H4 (cell line): ENCODE data around the gene CDX2. TPM values are rescaled to one million over a fixed set of nuclear protein-coding genes. Genes with fewer than 3 reads are reported as not detected.

Experiments
- DNase-seq: peaks from one replicate; pipeline ENCODE4 v3.0.0-alpha.2; 2015; ENCODE audit warnings: low spot score
- total RNA-seq: library from RNA; depleted of rRNA; stranded (reverse); fragments of >200 nt; shearing (Covaris generic); gene quantifications from 2 replicates; pipeline ENCODE4 v1.2.3, GENCODE V29; 2014

The CDX2 gene
- total RNA-seq, 1 experiment from 2014 or later = not detected

DNA sequence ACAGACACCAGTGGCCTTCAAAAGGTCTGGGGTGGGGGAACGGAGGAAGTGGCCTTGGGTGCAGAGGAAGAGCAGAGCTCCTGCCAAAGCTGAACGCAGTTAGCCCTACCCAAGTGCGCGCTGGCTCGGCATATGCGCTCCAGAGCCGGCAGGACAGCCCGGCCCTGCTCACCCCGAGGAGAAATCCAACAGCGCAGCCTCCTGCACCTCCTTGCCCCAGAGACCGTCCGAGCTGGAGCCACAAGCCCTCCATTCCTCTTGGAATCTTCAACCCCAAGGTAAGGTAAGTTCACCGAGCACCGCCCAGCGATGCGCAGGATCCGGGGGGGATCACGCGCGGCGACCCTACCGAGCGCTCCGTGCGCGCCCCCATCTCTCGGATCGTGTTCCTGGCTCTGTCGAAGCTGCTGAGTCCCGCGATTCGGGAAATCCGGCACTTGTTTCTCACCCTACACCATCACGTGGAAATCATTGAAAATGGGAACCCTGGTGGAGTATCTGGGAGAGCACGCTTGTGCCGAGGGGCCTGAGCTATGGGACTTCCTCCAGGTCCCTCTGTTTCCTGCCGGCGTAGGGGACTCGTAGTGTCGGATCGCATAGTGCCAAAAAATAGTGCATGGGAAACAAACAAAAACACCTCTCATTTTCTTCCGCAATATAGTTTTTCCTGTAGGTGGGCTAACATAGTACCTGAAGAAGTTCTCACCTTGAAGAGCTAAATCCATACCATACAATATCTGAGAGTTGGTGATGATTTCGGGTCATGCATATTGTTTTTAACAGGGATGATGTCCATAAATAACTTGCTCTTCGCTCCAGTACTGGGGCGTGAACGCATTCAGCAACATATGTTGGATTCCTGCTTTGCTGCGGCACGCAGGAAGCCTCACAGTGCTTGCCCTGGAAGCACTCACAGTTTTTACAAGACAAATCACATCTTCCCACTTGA lies 40.0 kb downstream of the CDX2 start:
- no peak for DNase-seq

DNA sequence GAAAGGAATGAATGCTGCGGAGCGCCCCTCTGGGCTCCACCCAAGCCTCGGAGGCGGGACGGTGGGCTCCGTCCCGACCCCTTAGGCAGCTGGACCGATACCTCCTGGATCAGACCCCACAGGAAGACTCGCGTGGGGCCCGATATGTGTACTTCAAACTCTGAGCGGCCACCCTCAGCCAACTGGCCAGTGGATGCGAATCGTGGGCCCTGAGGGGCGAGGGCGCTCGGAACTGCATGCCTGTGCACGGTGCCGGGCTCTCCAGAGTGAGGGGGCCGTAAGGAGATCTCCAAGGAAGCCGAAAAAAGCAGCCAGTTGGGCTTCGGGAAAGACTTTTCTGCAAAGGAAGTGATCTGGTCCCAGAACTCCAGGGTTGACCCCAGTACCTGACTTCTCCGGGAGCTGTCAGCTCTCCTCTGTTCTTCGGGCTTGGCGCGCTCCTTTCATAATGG lies 40.7 kb downstream of the CDX2 start:
- no peak for DNase-seq

DNA sequence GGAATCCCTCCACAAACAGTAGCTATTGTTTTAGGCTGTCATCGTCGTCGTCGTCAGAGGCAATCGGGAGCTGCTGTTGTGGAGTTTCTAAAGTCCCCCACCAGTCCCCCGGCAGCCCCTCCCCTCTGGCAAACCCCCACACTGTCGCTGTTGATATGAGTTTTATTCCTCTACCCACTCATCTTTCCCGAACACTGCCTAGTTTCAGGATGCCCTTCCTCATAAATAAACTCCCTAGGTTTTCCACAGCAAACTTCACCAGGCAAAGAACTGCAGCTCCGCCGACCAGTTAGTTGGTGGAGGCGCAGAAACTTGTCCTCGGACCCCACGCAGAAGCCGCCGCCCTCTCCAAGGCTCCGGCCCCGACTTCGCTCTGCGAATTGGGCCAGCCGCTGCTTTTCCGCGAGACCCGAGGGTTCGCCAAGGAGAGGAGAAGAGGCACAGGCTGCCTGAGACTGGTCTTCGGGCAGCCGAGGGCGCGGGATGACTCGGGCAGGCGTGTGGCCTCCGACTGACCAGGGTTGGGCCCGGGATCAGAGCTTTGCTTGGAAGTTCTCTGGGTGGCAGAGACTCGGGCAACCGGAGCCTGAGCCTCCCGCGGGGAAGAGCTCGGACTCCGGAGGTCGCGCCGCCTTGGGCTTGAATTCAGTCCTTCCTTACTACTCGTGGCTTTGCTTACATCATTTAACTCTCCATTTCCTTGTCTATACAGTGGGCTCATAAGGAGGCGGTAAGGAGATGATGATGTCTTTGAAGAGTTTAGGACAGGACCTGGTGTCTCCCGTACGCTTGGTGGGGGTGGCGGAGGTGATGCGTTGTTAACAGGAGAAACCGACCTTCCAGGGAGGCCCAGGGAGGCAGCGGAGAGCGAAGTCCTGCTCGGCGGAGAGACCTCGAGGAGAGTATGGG lies 41.4 kb downstream of the CDX2 start:
- no peak for DNase-seq

DNA sequence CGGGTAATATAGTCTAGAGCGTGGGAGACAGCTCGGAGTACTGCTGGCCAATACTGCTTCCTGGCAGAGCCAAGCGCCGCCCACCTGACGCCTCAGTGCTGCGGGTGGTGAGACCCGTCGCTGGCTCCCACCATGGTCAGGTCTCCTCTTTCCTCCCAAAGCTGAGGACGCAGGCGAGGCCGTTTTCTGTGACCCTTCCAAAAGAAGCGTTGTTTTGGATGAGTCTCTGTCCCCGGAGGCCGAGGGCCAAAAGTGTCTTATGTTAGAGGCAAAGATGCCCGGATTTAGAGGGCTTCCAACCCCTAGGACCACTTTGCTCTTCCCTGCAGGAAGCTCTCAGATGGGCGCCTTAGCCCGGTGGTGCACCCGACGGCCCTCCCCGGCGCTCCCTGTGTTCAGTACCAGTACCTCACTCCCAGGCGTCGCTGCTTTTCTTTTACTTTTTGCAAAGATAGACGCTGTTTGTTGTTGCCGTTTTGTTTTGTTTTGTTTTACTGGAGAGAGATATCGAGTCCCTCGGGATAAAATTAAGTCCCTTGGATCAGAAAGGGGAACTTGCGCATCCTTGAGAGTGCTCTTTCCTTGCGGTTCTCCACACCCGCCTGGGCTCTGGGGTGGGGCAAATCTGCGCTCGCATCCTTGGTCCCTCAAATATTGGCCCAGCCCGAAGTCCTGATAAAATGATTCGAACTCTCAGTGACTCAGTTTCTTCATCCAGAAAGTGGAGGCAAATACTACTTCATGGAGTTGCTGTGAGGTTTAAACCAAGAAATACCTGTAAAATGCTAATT lies 42.3 kb downstream of the CDX2 start:
- no peak for DNase-seq

DNA sequence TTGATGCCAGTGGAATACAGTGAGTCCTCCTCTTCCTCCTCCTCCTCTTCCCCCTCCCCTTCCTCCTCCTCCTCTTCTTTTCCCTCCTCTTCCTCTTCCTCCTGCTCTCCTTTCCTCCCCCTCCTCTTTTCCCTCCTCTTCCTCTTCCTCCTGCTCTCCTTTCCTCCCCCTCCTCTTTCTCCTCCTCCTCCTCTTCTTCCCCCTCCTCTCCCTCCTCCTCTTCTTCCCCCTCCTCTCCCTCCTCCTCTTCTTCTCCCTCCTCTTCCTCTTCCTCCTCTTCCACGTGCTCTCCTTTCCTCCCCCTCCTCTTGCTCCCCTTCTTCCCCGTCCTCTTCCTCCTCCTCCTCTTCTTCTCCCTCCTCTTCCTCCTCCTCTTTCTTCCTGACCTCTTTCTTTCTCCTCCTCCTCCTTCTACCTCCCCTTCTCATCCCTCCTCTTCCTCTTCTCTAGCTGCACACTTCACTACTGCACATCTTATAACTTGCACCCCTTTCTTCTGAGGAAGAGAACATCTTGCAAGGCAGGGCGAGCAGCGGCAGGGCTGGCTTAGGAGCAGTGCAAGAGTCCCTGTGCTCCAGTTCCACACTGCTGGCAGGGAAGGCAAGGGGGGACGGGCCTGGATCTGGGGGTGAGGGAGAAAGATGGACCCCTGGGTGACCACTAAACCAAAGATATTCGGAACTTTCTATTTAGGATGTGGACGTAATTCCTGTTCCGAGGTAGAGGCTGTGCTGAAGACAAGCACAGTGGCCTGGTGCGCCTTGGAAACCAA lies 43.7 kb downstream of the CDX2 start:
- DNase-seq = no peak

DNA sequence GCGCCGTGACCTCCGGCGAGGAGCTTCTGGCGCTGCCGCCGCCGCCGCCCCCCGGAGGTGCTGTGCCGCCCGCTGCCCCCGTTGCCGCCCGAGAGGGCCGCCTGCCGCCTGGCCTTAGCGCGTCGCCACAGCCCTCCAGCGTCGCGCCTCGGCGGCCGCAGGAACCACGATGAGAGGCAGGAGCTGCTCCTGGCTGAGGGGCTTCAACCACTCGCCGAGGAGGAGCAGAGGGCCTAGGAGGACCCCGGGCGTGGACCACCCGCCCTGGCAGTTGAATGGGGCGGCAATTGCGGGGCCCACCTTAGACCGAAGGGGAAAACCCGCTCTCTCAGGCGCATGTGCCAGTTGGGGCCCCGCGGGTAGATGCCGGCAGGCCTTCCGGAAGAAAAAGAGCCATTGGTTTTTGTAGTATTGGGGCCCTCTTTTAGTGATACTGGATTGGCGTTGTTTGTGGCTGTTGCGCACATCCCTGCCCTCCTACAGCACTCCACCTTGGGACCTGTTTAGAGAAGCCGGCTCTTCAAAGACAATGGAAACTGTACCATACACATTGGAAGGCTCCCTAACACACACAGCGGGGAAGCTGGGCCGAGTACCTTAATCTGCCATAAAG lies 44.5 kb downstream of the CDX2 start:
- DNase-seq = no peak

DNA sequence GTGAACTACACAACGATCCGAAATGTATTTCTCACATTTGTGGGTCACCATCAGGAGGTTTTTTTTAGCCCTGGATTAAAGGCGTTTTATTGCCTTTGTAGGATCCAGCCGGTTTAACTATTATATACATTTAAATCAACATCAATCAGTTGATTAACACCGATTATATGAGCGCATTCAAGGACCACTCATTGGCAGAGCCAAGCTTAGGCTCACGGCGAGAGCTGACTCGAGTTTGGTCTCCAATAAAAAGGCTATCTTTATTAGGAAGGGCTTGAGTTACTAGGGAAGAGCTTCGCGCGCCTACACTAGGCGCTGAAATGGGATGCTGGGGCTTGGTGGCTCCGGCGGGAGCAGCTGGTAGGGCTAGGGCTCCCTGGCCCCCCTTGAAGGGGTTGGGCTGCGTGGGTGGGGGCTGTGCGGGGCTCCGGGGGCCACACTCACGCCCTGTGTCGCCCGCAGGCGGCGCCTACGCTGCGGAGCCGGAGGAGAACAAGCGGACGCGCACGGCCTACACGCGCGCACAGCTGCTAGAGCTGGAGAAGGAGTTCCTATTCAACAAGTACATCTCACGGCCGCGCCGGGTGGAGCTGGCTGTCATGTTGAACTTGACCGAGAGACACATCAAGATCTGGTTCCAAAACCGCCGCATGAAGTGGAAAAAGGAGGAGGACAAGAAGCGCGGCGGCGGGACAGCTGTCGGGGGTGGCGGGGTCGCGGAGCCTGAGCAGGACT lies 45.2 kb downstream of the CDX2 start:
- no peak for DNase-seq

DNA sequence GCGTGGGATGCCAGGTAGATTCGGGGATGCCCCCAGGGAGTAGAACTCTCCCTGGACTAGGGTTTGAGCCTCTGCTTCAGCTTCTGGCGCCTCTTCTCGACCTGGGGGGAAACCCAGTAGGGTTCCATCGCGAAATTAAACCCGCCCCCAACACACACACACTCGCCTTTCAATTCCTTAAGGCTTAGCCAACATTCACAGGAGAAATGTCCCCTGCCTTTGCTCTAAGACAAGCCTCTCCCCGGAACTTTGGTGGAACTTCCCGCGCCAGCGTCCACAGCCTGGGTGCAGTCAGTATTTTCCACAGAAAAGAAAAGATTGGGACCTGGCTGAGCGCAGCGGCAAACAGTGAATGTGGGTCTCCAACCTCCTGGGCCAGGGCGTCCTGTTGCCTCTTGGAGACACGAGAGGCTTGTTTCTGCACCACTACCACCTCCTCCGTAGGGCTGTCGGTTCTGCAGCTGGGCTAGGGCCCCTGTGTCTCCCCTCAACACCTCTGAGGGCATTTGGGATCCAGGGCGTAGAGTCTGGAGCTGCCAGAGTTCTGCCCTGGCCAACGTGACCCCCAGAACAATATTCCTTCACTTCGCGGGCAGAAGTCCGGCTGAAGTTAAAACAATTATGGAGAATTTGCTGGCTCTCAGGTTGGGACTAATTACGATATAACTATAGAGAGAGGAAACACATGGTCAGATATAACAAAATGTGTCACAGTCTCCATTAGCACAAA lies 46.1 kb downstream of the CDX2 start:
- DNase-seq = no peak

DNA sequence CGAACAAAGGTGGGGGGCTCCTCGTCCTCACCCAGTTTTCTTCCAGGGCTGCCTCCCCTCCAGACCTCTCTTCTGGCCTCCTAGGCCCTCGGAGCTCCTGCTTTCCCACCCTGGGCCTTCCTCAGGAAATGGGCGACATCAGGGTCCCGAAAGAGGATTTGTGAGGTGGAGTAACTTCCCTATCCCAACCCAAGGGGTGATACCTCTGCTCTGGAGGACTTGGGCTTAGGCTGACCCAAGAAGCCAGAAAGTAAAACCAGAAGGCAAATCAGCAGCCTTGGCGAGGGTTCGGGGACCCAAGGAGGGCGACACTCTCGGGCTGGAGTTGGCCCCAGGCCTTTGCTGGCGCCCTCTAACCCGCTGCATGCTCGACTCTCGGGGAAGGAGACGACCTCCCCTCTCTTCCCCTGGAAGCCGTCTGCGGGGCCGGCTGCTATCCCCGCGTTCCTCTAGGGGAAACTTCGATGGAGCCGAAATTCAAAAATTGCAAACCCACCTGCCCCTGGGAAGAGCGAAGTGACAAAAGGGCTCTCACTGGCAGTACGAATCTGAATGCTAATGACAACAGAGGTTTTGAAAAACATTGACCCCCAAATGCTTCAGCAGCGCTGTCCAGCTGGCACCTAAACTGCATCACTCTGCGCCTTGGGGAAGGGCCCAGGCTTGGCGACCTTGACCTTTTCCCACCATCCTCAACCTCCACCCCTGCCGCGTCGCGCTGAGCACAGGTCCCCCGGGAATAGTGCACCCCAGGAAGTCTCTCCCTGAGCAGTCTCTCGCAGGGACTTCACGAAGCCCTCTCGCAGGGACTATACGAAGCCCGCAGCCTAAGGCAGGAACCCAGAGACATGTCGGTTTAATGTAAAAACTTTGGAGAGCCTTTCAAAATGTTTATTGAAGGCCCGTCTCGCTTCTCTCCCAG lies 46.9 kb downstream of the CDX2 start:
- DNase-seq = no peak

DNA sequence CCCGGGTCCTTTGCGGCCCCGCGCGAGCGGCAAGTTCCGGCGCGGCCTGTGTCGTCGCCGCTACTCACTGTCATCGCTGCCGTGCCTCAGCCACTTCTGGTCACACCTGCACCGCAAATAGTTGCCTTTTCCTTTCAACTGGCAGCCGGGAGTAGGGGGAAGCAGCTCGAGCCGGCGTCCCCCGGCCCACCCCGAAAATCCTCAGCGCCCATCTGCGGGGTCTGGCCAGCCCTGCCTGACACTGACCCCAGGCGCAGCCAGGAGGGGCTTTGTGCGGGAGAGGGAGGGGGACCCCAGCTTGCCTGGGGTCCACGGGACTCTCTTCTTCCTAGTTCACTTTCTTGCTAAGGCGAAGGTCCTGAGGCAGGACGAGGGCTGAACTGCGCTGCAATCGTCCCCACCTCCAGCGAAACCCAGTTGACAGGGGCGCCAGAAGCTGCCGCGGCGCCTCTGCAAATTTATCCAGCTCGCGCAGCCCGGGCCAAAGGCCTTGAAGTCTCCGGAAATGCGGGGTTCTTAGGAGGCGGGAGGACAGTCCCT lies 47.6 kb downstream of the CDX2 start:
- DNase-seq = no peak

DNA sequence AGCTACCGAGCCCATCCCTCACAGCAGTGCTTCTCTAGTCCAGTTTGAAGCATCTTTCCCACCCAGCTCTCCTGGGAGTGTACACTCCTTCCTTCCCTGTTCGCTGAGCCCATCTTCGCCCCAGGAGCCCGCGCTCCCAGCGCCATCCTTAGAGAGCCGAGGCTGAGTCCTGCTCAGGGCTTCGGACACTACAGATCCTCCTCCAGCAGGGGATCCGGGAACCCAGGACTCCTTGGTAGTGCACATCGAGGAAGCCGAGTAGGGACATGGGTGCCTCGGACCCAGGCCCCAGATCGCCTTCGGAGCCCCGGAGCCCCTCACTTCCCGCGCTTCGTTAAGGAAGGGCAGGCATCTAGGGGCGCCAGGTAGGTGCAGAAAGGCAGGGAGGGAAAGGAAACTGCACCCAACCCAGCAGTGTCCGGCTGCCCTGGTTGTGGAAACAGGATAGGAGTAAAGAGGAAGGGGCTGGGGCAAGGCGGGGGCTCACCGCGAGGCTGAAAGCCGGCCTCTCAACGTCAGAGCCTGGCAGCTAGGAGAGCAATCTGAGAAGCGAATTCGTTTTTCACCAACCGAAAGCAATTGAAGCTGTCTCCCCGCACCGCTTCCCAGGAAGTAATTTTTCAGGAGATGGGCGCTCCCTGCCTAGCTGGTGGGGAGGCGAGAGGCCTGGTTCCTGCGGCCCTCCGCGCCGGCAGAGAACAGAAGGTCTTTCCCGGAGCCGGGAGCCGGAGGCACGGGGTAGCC lies 48.3 kb downstream of the CDX2 start:
- DNase-seq = no peak

DNA sequence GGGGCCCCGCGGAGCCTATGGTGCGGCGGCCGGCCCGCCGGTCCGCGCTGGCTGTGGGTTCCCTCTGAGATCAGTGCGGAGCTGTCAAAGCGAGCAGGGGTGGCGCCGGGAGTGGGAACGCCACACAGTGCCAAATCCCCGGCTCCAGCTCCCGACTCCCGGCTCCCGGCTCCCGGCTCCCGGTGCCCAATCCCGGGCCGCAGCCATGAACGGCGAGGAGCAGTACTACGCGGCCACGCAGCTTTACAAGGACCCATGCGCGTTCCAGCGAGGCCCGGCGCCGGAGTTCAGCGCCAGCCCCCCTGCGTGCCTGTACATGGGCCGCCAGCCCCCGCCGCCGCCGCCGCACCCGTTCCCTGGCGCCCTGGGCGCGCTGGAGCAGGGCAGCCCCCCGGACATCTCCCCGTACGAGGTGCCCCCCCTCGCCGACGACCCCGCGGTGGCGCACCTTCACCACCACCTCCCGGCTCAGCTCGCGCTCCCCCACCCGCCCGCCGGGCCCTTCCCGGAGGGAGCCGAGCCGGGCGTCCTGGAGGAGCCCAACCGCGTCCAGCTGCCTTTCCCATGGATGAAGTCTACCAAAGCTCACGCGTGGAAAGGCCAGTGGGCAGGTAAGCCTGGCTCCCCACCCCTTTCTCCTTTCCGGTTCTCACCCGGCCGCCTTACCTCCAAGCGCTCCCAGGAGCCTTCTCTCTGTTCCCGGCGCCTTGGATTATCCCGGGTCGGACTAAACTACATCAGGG lies 49.0 kb downstream of the CDX2 start, which contains the start of gene PDX1:
TSS of gene PDX1 (plus strand) at position 67 of the 743 bp plus-strand sequence. CDS start at position 206, 139 bp downstream.
- DNase-seq = no peak

DNA sequence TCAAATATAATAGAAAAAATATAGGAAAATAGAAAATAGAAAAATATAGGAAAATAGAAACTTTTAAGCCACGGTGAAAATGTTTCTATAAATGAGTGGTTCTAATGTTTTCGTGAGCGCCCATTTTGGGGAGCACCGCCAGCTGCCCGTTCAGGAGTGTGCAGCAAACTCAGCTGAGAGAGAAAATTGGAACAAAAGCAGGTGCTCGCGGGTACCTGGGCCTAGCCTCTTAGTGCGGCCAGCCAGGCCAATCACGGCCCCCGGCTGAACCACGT lies 49.5 kb downstream of the CDX2 start:
- no peak for DNase-seq

DNA sequence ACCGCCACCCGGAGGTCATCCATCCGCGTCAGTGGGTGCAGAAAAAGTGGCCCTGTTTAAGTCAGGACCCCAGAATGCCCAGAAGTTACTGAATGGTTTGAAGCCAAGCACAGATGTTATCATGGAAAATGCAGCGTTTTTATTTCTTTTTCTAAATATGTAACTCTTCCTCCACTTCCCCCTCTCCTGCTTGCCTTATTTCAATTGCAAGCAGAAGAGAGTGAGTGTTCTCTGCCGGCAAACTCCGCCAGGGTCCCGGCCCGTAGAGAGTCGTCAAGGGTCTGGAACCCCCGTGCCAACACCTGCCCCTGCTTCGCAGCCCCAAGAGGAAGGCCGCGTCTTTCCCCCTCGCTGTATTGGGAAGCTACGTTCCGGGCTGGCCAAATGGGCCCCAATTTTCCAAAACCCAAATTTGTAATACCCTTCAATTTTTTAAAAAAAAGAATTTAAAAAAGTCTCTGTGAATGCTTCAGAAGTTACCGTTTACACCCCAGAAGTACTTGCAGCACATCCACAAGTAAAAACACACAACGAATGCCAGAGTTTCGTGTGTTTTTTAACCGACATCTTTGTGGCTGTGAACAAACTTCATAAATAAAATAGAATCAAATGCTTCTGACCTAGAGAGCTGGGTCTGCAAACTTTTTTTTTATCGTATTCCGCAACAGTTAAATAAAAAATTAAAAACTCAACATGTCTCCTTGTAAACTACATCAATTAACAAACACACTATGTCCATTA lies 50.0 kb downstream of the CDX2 start:
- DNase-seq = no peak

DNA sequence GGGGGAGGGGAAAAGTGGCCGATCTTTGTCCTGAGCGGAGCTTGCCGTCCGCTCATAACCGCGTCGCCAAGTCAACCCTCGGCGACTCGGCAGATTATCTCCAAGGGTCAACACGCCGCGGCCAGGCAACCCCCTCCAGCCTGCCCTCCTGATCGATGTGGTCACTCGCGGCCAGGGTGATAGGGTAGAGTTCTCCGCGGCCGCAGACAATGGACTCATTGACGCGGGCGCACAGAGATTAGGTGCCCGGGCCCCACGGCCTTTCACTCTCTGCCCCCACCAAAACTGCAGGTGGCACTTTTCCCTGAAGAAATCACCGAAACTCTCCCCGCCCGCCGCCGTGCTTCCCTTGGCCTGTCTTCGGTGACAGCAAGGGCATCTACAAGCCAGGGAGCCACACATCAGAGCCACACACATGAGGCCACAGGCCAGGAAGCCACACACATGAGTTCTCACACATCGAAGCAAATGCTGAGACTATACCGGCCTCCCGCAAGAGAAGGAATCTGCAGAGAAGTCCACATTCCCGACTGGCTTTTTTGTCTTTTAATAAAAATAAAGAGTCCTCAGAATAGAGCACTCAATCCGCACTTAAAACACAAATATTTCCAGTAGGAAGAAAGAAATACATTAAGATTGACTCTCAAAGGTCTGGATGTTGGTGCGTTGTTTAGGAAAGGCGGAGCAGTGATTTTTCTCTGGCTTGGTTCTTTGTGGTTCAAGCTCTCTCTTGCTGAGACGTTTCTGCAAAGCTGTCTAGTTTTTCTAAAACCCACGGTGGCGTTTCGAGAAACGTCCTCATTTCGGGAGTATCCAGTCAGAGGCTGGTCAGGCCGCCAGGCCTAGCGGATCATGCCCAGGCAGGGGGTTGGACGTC lies 50.8 kb downstream of the CDX2 start:
- DNase-seq = no peak
